ENCODE data around the gene POU5F1.

POU5F1 gene

GRCh38 chr6:31138982-31139381 lies 31.5 kb downstream of the POU5F1 start, which contains the start of gene PSORS1C2:
Gene PSORS1C2, minus strand, starts transcription at chr6:31139066. Its CDS starts 40 bp downstream, at chr6:31139026.
- DNase-seq = no peak

GRCh38 chr6:31135710-31136109 lies 34.8 kb downstream of the POU5F1 start:
- DNase-seq = no peak

DNA sequence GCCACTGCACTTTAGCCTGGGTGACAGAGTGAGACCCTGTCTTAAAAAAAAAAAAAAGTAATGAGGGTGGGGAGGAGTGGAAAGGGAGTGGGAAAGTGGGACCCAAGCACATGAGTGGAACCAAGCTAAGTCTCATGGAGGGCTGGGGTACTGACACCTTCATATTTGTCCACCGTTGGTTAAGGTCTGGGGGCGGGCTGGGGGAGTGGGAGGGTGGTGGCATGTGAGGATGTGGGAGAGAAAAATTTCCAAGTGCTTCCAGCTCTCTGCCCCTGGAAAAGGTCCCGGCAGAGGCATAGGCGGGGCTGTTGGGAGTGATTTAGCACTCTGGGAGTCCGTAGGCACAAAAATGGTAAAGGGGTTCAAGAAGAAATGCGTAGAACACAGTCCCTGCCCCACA lies 37.7 kb downstream of the POU5F1 start:
- DNase-seq = no peak

DNA sequence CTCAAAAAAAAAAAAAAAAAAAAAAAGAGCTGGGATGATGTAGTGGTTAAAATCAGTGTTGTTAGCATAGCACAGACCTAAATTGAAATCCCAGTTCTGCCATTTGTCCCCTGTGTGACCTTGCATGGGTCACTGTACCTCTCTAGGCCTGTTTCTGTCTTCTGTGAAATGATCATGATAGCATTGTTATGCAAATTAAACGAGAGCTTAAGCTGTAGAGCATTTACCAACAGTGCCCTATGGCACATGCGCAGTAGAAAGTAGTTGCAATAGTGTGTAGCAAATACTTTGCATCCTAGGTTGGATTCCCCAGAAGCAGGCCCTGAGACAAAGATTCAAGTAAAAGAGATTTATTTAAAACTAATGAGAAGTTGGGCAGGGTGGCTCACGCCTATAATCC lies 38.9 kb downstream of the POU5F1 start:
- no peak for DNase-seq

- DNase-seq = no peak
These were observed 39.7 kb downstream of the POU5F1 start for GRCh38 chr6:31130751-31131150.

DNA sequence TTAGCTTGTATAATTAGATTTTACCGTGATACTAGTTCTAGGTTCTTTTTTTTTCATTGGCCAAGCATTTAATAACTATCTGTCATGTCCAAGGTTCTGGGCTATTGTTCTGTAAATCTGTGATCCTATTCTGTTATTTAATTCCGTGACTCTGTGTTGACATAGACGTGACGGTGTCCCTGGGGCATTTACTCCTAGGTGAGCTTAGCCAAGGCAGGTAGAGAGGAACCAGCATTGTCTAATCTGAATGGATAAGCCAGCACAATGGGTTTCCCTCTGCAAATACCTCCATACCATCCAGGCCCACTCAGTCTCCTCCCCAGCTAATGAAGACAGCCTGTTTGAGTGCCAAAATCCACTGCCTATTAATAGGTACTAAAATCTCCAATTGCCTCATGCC lies 41.4 kb downstream of the POU5F1 start:
- no peak for DNase-seq

DNA sequence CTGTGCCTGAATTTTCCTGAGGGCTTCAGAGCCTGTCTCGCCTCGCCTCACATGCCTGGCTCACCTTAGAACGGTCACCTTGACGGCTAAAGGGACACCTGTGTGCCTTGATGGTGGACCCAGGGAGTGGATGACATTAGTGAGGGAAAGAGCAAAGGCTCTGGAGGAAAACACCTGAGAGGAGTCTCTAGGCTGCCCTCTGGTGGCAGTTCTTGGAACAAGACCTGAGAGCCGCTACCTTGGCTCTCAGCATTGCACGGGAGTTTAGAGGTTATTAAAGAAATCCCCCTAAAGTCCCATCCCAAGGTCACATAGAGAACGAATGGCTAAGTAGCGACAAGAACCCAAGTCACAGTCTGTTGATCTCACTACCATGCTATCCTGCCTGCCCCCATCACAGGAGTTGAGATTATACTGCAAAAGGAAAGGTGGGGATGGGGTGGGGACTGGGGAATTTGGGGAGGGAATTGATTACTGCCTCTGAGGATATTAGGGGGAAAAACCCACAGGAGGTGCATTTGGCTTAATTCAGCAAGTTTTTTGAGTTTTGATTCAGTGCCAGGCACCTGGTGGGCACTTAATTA lies 42.3 kb downstream of the POU5F1 start:
- peak; percentile 49 to 71 (median 62) for DNase-seq

- no peak for DNase-seq
These were observed 43.9 kb downstream of the POU5F1 start for GRCh38 chr6:31126396-31127175.

GRCh38 chr6:31125586-31126363 lies 44.7 kb downstream of the POU5F1 start:
- peak in 2 of 3 donors; percentile 31 to 34 for DNase-seq

DNA sequence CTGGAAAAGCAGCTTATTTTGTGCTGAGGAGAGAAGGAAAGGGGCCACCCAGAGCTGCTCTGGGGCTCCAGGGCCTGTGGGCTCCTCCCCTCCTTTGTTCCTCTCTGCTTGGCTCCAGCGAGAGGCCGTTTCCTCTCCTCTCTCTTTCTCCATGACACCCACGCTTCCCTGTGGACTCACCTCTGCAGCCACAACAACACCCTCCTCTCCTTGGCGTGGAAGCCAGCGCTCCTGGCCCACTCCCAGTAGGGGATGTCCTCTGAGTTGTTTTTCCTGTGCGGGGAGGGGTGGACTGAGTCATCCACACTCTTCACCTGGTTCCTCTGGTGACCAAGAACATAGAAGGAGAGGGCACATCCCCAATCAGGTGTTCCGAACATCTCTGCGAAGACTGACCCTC lies 45.3 kb downstream of the POU5F1 start:
- DNase-seq = no peak

DNA sequence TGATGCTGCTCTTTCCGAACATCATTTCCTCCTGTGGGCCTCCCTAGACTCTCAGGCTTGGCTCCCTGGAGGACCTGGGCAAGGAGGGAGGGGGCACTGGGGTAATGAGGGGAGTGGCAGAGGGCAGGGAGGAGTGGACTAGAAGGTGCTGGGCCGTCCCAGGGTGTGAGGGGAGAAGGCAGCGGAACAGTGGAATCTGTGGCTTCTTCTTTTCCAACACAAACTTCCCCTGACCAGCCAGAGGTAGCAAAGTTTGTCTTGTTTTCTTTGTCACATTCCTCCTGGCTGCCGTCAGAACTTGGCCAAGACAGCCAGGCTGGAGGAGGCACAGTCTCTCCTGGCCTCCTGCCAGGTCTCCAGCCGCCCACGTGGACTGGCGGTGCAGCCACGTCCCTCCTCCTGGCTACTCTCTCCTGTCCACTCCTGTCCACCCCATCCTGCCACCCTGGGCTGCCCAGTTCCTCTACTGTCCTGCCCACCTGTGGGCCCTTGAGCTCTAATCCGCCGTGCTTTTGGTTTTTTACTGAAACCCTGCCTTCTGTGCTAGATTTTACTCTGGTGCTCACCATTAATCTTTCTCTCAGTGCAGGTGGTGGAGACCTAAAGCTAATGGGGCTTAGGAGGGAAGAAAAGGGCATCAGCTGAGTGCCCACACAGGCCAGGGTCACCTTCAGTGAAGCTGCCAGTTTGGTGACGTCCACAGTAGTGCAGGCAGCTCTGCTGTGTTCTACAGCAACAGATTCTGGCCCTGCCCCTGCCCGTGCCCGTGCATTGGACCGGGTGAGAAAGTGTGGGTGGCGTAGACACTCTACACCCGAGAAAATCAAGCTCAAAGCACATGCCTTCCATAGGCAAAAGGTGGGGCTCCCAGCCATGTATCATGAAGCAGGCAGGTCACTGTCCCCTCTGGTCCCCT lies 47.4 kb downstream of the POU5F1 start:
- peak; percentile 48 to 57 (median 50) for DNase-seq

GRCh38 chr6:31121131-31121790 lies 49.2 kb downstream of the POU5F1 start:
- DNase-seq = no peak

GRCh38 chr6:31120151-31120915 lies 50.1 kb downstream of the POU5F1 start, which contains the start of gene CDSN:
Gene CDSN, minus strand, starts transcription at chr6:31120446. Its CDS starts 27 bp downstream, at chr6:31120419.
- no peak for DNase-seq

- DNase-seq = no peak
These were observed 52.3 kb downstream of the POU5F1 start for GRCh38 chr6:31118178-31118577.

DNA sequence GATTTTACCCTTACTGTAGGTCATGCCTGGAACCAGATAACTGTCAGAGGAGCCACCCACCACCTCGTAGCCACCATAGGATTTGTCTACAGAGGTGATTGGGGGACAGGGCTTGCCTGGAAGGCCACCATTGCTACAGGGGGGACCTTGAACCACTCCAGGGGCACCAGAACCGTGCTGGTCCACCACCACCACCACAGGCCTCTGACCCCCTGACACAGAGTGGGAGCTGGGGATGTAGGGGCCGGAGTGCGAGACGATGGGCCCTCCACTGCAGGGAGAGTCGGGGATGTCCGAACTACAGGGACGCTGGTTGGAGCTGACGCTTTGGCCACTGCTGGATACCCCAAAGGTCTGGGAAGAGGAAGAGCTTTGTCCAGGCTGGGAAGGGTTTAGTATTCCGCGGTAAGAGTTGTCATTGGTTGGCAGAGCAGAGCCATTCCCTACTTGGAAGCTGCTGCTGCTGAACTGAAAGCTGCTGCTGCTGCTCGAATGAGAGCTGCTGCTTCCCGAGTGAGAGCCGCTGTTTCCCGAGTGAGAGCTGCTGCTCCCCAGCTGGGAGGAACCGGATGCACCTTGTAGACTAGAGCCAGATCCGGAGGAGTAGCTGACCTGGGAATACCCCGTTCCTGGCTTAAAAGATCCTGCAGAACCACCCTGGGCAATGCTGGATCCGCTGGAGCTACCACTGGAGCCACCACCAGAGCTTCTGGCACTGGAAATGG lies 53.7 kb downstream of the POU5F1 start:
- no peak for DNase-seq

DNA sequence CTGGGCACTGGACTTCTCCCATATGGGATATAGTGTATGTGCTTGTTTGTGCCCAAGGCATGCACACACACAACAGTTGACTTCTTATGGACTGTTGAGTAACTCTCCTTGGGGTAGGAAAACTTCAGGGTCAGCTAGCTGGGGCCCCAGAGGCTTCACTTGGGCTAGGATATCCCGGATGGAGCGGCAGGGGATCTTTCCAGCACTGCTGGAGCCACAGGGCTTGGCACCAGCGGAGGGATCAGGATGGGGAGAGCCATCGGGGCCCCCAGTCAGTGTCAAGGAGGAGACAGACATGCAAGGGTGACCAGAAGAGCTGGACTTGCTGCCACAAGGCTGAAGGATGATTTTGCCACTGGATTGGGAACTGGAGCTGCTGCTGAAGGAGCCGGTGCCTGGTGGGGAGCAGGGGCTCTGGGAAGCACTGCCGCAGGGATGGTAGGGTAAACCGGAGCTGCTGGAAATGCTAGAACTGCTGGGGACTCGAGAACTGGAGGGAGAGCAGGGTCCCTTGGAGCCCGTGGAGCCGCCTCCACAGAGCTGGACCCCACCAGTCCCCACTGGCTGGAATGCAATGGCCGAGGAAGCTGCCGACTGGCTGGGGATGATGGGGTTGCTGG lies 54.4 kb downstream of the POU5F1 start:
- no peak for DNase-seq

DNA sequence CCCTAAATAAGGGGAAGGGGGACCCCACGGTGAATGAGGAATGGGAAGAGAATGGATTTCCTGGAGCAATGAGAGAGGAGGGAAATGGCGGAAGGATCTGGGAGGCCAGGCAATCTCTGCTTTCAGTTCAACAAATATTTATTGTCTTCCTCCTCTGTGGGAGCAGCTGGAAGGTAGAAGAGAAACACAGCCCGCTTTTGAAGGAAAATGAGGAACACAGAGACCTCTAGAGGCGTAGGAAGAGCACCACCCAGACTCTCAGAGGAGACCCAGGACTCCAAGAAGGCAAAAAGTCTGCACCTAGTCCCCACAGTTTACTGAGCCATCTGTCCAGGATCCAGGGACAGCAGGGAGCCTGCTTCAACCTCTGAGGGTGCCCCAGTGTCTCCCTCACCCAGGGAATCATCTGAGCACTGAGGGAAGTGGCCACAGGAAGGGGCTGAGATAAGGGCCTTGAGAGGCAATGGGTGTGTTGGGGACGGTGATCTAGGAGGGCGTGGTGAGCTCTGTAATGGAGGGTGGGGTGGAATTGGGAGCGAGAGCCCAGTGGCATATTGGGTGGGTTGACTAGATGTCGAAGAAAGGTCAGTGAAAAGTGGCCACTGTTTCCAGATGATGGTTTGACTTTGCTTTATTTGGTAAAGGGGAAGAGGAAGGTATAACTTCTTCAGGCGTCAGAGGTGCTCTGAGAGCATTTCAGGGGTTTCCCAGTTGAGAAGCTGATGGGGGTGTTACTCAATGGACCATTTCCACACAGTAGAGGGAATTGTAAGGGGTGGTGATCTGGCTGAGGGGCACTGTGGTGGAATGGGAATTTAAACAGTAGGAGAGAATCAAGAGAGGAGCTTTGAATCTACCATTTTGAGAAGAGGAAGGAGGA lies 55.3 kb downstream of the POU5F1 start:
- peak in 1 of 3 donors; percentile 32 for DNase-seq

DNA sequence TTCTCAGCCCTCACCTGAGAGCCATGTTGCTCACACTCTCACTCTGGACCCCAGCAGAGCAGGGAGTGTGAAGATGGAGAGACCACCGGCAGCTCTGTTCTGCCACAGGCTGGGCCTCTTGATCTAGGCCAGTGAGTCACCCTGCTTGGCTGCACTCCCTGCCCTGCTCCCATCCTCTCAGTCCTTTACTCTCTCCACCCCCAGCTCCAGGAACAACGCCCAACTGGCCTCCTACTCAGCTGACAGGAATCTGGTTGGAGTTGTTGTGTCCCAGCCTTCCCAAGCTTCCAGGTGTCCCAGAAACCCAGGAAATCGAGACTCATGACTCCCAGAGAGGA lies 56.0 kb downstream of the POU5F1 start, which contains the start of gene PSORS1C1:
TSS of gene PSORS1C1 (plus strand) at position 260 of the 338 bp plus-strand sequence. CDS start 14,833 bp downstream, outside the sequence.
- no peak for DNase-seq
